Measurements from ENCODE around the gene SF3B2.
"Not testable (repeated sequence)": the region's sequence is repeated elsewhere in the genome, so short reads cannot be mapped to it uniquely, and the experiment has no call there.

SF3B2 gene

GRCh38 chr11:66052664-66052982, 459 bp downstream of the SF3B2 start:
- no peak for DNase-seq

GRCh38 chr11:66055021-66055420, 2.9 kb downstream of the SF3B2 start:
- DNase-seq = no peak

GRCh38 chr11:66056501-66056900, 4.3 kb downstream of the SF3B2 start:
- no peak for DNase-seq

- no peak for DNase-seq
Measured at GRCh38 chr11:66059966-66060680, 8.0 kb downstream of the SF3B2 start.

GRCh38 chr11:66061268-66061667, 9.1 kb downstream of the SF3B2 start:
- DNase-seq = no peak

- DNase-seq = no peak
Measured at GRCh38 chr11:66062408-66062807, 10.2 kb downstream of the SF3B2 start.

GRCh38 chr11:66063900-66064299, 11.7 kb downstream of the SF3B2 start:
- DNase-seq = no peak

GRCh38 chr11:66064571-66064970, 12.4 kb downstream of the SF3B2 start:
- no peak for DNase-seq

GRCh38 chr11:66066751-66067150, 14.6 kb downstream of the SF3B2 start:
- no peak for DNase-seq

GRCh38 chr11:66067640-66068039, 15.5 kb downstream of the SF3B2 start:
- no peak for DNase-seq

GRCh38 chr11:66068154-66068821, 16.1 kb downstream of the SF3B2 start:
- DNase-seq = peak; percentile 79

- peak; percentile 38 for DNase-seq
Measured at GRCh38 chr11:66068923-66069714, 17.0 kb downstream of the SF3B2 start.

GRCh38 chr11:66069715-66070603, 17.8 kb downstream of the SF3B2 start, which contains the start of gene PACS1:
Gene PACS1, plus strand, starts transcription at chr11:66070272. Its CDS starts 215 bp downstream, at chr11:66070487.
- peak; percentile 72 for DNase-seq

- DNase-seq = peak; percentile 18
Measured at GRCh38 chr11:66070604-66071380, 18.6 kb downstream of the SF3B2 start.

GRCh38 chr11:66071381-66071801, 19.2 kb downstream of the SF3B2 start:
- no peak for DNase-seq

- no peak for DNase-seq
Measured at GRCh38 chr11:66072081-66072480, 19.9 kb downstream of the SF3B2 start.

- DNase-seq = no peak
Measured at GRCh38 chr11:66072518-66072917, 20.4 kb downstream of the SF3B2 start.

GRCh38 chr11:66073669-66074068, 21.5 kb downstream of the SF3B2 start:
- DNase-seq = no peak

GRCh38 chr11:66075273-66075672, 23.1 kb downstream of the SF3B2 start:
- DNase-seq = no peak

- no peak for DNase-seq
Measured at GRCh38 chr11:66076561-66076960, 24.4 kb downstream of the SF3B2 start.

GRCh38 chr11:66077927-66078326, 25.8 kb downstream of the SF3B2 start:
- no peak for DNase-seq

GRCh38 chr11:66078949-66079348, 26.8 kb downstream of the SF3B2 start:
- not testable (repeated sequence) for DNase-seq

Data from NCI-H345 (cell line).